ENCODE data around the gene ARHGDIA.

The ARHGDIA gene

GRCh38 chr17:81821147-81821546, 50.0 kb downstream of the ARHGDIA start:
- DNase-seq = no peak

DNA sequence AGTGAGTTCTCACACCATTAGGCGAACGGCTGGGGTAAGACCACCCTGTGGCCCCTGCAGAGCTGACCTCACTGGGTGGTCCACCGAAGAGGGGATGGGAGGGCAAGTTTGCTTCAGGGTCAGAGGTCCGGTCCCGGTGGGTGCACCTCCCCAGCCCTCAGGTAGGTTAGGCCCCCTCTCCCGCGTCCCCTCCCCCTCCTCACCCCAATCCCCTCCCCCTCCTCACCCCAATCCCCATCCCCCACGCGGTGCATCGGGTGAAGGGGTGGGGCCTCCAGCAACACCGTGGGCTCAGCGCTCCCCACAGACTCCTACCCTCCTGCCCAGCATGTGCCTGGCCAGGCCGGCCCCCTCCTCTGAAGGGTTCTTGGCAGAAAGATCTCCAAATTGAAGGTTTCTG, 51.4 kb downstream of the ARHGDIA start:
- DNase-seq = no peak

GRCh38 chr17:81817758-81818147, 53.4 kb downstream of the ARHGDIA start:
- DNase-seq = no peak

Measured in NCI-H1417 treated with DMSO at 0.1 percent for 48 hours (cell line).